ENCODE measurements around the gene DNAJA1.
"Not testable (repeated sequence)": the region's sequence is repeated elsewhere in the genome, so short reads cannot be mapped to it uniquely, and the experiment has no call there.

DNAJA1 gene

GRCh38 chr9:33082538-33083326, 57.7 kb downstream of the DNAJA1 start:
- no peak for DNase-seq

DNA sequence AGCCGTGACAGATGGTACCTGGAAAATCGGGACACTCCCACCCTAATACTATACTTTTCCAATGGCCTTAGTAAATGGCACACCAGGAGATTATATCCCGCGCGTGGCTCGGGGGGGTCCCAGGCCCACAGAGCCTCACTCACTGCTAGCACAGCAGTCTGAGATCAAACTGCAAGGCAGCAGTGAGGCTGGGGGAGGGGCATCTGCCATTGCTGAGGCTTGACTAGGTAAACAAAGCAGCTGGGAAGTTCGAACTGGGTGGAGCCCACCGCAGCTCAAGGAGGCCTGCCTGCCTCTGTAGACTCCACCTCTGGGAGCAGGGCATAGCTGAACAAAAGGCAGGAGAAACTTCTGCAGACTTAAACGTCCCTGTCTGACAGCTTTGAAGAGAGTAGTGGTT, 60.6 kb downstream of the DNAJA1 start:
- DNase-seq: not testable (repeated sequence)
